HG02610 (cell line): ENCODE measurements around the gene CNN1.
"Not testable (repeated sequence)": the region's sequence is repeated elsewhere in the genome, so short reads cannot be mapped to it uniquely, and the experiment has no call there.

Experiments
- ATAC-seq: cut with Tn5 transposase; IDR thresholded peaks from one replicate; pipeline ENCODE4 v1.9.1; 2021; ENCODE audit warnings: mild to moderate bottlenecking, moderate library complexity; ENCODE audit not compliant: unreplicated experiment

The CNN1 gene

GRCh38 chr19:11598746-11599145 is 60.1 kb downstream of the CNN1 start:
- no peak for ATAC-seq

GRCh38 chr19:11599704-11600103 is 61.1 kb downstream of the CNN1 start:
- ATAC-seq, result not testable (repeated sequence)
